Kidney (tissue), 14 donors: Measurements from ENCODE around the gene CACNG1. TPM values are rescaled to one million over a fixed set of nuclear protein-coding genes. Genes with fewer than 3 reads are reported as not detected.
"Not testable (repeated sequence)": the region's sequence is repeated elsewhere in the genome, so short reads cannot be mapped to it uniquely, and the experiment has no call there.

Source experiments
- DNase-seq, 5 donors: peaks; one replicate each; pipeline ENCODE4 v3.0.0-alpha.2; 2013 to 2020
- FAIRE-seq: peaks from 2 replicates; lab custom pipeline; 2012; peaks lifted over from hg19 to GRCh38; lab: Jason Lieb, UNC
- H3K27ac ChIP-seq, 2 donors: one replicate each; pipeline ENCODE4 v1.7.0; 2013; ENCODE audit warnings: low read depth in 2 of 2, low read length in 2 of 2, inconsistent platforms in 1 of 2
- H3K27me3 ChIP-seq: one replicate; pipeline ENCODE4 v1.7.1; 2013; ENCODE audit warnings: low read length, inconsistent platforms; ENCODE audit not compliant: control insufficient read depth, insufficient read depth
- H3K36me3 ChIP-seq, 3 donors: one replicate each; pipeline versions ENCODE4 v1.7.0 to v1.7.1; 2013; ENCODE audit warnings: low read length in 3 of 3, control low read depth in 1 of 3, inconsistent platforms in 1 of 3; ENCODE audit not compliant: insufficient read depth in 3 of 3, control insufficient read depth in 2 of 3
- H3K4me1 ChIP-seq, 3 donors: one replicate each; pipeline versions ENCODE4 v1.7.0 to v1.7.1; 2013; ENCODE audit warnings: low read length in 3 of 3, inconsistent platforms in 1 of 3, low read depth in 1 of 3; ENCODE audit not compliant: control insufficient read depth in 2 of 3, insufficient read depth in 2 of 3
- H3K4me3 ChIP-seq, 3 donors: one replicate each; pipeline versions ENCODE4 v1.7.0 to v1.8.1; 2013; ENCODE audit warnings: low read length in 3 of 3, control low read depth in 1 of 3, inconsistent platforms in 1 of 3
- H3K9ac ChIP-seq, 3 donors: one replicate each; pipeline versions ENCODE4 v1.7.0 to v1.7.1; 2013; ENCODE audit warnings: low read length in 3 of 3, control low read depth in 1 of 3, inconsistent platforms in 1 of 3
- H3K9me3 ChIP-seq, 3 donors: one replicate each; pipeline versions ENCODE4 v1.7.0 to v1.7.1; 2013; ENCODE audit warnings: low read length in 3 of 3, control low read depth in 1 of 3, inconsistent platforms in 1 of 3; ENCODE audit not compliant: control insufficient read depth in 2 of 3, insufficient read depth in 1 of 3
- intact Hi-C: fragments of 100-400 bp; cut with DNase I; formaldehyde crosslinking; loops from one replicate; pipeline ENCODE4 v1.11.1; 2022
- polyA plus RNA-seq: library from polyadenylated mRNA; stranded (reverse); fragments of 350-450 nt; fragmentation: Illumina TruSeq; extraction: RNeasy Lipid Tissue Mini Kit (QIAGEN cat#74804); gene quantifications from one replicate; pipeline ENCODE4 v1.2.3, GENCODE V29; 2014; ENCODE audit warnings: low read depth, low replicate concordance; ENCODE audit not compliant: insufficient read depth
- total RNA-seq: library from RNA; stranded (reverse); fragmentation: NEBNext Ultra II Directional; extraction: Animal tissue kit (Norgen Biotek cat#: 25700); gene quantifications from one replicate; pipeline ENCODE4 v1.2.1, GENCODE V29; 2021
- TF ChIP-seq, protein P1 (sequence below): IDR thresholded peaks from 3 replicates; pipeline ENCODE4 v1.5.1; 2012; ENCODE audit warnings: mild to moderate bottlenecking, moderate library complexity, borderline replicate concordance; ENCODE audit not compliant: insufficient read depth; ENCODE audit errors: extremely low read depth
- donor health status: control.
- donor health status: control.
- donor health status: control.
- donor health status: control.
- donor health status: control.
- donor health status: DM: yes; HTN: yes; CAD: no.
- donor health status: Normal renal cell carcinoma (clear cell type).

CACNG1 gene
- total and polyA plus RNA-seq, 2 donors from 2014 or later, result not detected

DNA sequence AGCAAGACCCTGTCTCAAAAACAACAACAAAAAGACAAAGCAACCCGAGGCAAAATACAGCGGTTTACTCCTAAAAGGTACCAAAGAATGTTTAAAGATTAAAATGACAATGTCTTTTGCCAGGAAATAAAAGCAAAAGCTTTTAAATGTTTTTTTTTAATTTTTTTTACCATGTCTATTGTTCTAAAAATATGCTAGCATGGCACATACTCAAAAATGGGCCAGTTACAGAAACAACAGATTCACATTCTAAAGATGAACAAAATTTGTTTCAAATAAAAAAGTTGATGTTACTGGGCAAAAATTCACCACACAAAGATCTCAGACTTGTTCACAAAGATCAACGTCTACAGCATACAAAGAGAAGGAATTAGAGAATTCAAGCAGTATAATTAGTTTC lies 41.1 kb downstream of the CACNG1 start:
- FAIRE-seq, result no peak
- Histone ChIP-seq H3K9me3 (no peaks in the 10 kb centered on the region), H3K9ac (no peak overlapping the region), H3K36me3 (no peaks in the 10 kb centered on the region), H3K4me1 (no peaks in the 10 kb centered on the region), H3K4me3 (no peak overlapping the region), H3K27me3 (no peaks in the 10 kb centered on the region), H3K27ac (no peak overlapping the region)
- intact Hi-C loops, result no loop called here
- DNase-seq, result no peak
- TF ChIP-seq, protein P1, sequence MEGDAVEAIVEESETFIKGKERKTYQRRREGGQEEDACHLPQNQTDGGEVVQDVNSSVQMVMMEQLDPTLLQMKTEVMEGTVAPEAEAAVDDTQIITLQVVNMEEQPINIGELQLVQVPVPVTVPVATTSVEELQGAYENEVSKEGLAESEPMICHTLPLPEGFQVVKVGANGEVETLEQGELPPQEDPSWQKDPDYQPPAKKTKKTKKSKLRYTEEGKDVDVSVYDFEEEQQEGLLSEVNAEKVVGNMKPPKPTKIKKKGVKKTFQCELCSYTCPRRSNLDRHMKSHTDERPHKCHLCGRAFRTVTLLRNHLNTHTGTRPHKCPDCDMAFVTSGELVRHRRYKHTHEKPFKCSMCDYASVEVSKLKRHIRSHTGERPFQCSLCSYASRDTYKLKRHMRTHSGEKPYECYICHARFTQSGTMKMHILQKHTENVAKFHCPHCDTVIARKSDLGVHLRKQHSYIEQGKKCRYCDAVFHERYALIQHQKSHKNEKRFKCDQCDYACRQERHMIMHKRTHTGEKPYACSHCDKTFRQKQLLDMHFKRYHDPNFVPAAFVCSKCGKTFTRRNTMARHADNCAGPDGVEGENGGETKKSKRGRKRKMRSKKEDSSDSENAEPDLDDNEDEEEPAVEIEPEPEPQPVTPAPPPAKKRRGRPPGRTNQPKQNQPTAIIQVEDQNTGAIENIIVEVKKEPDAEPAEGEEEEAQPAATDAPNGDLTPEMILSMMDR, result no peak

GRCh38 chr17:67088639-67089038 lies 44.3 kb downstream of the CACNG1 start:
- H3K4me3 ChIP-seq, result no peak overlapping the region
- H3K36me3 ChIP-seq, result no peaks in the 10 kb centered on the region
- no peaks in the 10 kb centered on the region for H3K4me1 ChIP-seq
- H3K9me3 ChIP-seq, result no peaks in the 10 kb centered on the region
- no peak overlapping the region for H3K27ac ChIP-seq
- intact Hi-C loops, result no loop called here
- no peaks in the 10 kb centered on the region for H3K27me3 ChIP-seq
- FAIRE-seq (no peak), DNase-seq (no peak)
- TF ChIP-seq, protein P1, result no peak
- no peak overlapping the region for H3K9ac ChIP-seq

GRCh38 chr17:67090341-67090740 lies 46.0 kb downstream of the CACNG1 start:
- H3K4me1 ChIP-seq, result no peaks in the 10 kb centered on the region
- no peaks in the 10 kb centered on the region for H3K36me3 ChIP-seq
- no peaks in the 10 kb centered on the region for H3K9me3 ChIP-seq
- TF ChIP-seq, protein P1, result no peak
- intact Hi-C loops, result no loop called here
- no peak overlapping the region for H3K27ac ChIP-seq
- DNase-seq (no peak), FAIRE-seq (no peak)
- H3K9ac ChIP-seq, result no peak overlapping the region
- H3K27me3 ChIP-seq, result no peaks in the 10 kb centered on the region
- H3K4me3 ChIP-seq, result no peak overlapping the region

- TF ChIP-seq, protein P1, result no peak
- FAIRE-seq (no peak), DNase-seq (no peak)
- intact Hi-C loops, result no loop called here
- Histone ChIP-seq H3K9me3 (no peaks in the 10 kb centered on the region), H3K9ac (no peak overlapping the region), H3K36me3 (no peaks in the 10 kb centered on the region), H3K27me3 (no peaks in the 10 kb centered on the region), H3K27ac (no peak overlapping the region), H3K4me1 (no peaks in the 10 kb centered on the region), H3K4me3 (no peak overlapping the region)
These were observed 47.9 kb downstream of the CACNG1 start for GRCh38 chr17:67092291-67092690.

DNA sequence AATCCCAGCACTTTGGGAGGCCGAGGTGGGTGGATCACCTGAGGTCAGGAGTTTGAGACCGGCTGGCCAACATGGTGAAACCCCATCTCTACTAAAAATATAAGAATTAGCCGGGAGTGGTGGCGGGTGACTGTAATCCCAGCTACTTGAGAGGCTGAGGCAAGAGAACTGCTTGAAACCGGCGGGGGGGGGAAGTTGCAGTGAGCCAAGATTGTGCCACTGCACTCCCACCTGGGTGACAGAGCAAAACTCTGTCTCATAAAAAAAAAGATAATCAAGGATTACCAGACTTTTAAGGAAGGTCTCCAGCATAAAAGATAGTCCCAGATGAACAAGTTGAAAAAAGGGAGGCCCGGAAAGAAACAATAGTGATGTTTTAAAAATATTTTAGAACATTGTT lies 48.4 kb downstream of the CACNG1 start:
- H3K36me3 ChIP-seq, DNase-seq, intact Hi-C loops, H3K27me3 ChIP-seq, FAIRE-seq, H3K4me3 ChIP-seq, H3K27ac ChIP-seq, H3K9ac ChIP-seq, H3K9me3 ChIP-seq, H3K4me1 ChIP-seq: not testable (repeated sequence)
